A549 (cell line): Measurements from ENCODE around the gene EOGT.

Experiments
- CTCF ChIP-seq: fragments of >200 bp; sonication (Bioruptor Twin); formaldehyde crosslinking; IDR thresholded peaks from 3 replicates; pipeline ENCODE4 v1.5.1; 2016
- MAZ ChIP-seq: fragments of 150-350 bp; IDR thresholded peaks from 2 replicates; pipeline ENCODE4 v1.6.1; 2014; ENCODE audit warnings: antibody characterized with exemption, low read depth, low read length, borderline replicate concordance
- TF ChIP-seq, protein P1 (sequence below): IDR thresholded peaks from 2 replicates; pipeline ENCODE4 v1.6.1; 2012

DNA sequence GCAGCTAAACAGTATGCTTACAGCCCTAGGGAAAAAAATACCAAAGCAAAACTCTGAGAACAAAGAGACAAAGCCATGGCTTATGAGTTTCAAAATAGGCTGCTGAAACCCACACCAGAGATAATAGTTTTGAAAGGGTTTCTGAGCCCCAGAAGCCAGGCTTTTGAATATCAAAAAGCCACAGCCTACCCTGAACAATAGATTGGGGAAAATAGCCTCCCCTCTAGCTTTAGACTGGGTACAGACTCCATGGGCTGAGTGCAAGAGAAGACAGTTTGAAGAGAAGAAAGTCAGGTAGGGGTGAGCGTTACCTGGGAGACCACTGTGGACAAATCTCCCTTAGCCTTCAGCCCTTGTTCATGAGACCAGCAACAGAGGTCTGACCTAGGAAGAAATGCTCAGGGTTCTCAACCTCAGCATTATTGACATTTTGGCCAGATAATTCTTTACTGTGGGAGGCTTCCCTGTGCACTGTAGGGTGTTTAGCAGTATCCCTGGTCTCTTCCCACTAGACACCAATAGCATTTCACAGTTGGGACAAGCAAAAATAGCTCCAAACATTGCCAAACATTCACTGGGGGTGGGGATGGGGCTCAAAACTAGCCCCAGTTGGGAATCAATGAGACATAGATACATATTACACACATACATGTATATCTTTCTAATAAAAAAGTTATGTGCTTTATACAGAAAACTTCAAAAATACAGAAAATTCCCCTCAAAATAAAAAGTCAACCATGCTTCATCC, 69.6 kb downstream of the EOGT start:
- no peak for TF ChIP-seq CTCF
- TF ChIP-seq, protein P1, sequence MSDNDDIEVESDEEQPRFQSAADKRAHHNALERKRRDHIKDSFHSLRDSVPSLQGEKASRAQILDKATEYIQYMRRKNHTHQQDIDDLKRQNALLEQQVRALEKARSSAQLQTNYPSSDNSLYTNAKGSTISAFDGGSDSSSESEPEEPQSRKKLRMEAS: no peak
- no peak for TF ChIP-seq MAZ
